ENCODE measurements around the gene PRSS1. TPM values are rescaled to one million over a fixed set of nuclear protein-coding genes. Genes with fewer than 3 reads are reported as not detected.

PRSS1 gene
- total and polyA plus RNA-seq, 2 donors = 3.0 TPM; not detected in 1

GRCh38 chr7:142787034-142787768 lies 37.9 kb downstream of the PRSS1 start:
- no peak for DNase-seq (ENCODE audit: extremely low spot score)
- H3K27ac ChIP-seq (ENCODE audit: low read depth) = no peak overlapping the region
- 73% methylated on average over 11 of the region's 11 CpGs for WGBS
- no peak overlapping the region for H3K4me3 ChIP-seq (ENCODE audit: low read depth, low read length)
- no peaks in the 10 kb centered on the region for H3K36me3 ChIP-seq (ENCODE audit: insufficient read depth)
- H3K4me1 ChIP-seq (ENCODE audit: insufficient read depth) = no peaks in the 10 kb centered on the region

DNA sequence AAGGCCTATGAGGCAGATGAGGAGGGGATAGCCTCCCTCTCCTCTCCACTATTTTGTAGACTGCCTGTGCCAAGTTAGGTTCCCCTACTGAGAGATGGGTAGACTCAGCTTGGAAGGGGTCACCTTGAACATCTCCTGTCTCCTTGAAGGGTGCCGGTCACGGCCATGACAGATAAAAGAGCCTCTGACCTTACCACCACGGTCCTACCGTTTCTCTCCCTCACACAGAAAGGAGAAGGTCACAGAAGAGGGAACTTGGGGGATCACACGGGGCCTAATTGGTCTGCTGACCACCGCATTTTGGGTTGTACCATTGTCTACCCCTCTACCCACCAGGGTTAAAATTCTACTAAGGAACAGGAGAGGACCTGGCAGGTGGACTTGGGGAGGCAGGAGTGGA lies 38.5 kb downstream of the PRSS1 start:
- H3K4me3 ChIP-seq (ENCODE audit: low read depth, low read length) = no peak overlapping the region
- 88% methylated on average over 6 of the region's 6 CpGs for WGBS

DNA sequence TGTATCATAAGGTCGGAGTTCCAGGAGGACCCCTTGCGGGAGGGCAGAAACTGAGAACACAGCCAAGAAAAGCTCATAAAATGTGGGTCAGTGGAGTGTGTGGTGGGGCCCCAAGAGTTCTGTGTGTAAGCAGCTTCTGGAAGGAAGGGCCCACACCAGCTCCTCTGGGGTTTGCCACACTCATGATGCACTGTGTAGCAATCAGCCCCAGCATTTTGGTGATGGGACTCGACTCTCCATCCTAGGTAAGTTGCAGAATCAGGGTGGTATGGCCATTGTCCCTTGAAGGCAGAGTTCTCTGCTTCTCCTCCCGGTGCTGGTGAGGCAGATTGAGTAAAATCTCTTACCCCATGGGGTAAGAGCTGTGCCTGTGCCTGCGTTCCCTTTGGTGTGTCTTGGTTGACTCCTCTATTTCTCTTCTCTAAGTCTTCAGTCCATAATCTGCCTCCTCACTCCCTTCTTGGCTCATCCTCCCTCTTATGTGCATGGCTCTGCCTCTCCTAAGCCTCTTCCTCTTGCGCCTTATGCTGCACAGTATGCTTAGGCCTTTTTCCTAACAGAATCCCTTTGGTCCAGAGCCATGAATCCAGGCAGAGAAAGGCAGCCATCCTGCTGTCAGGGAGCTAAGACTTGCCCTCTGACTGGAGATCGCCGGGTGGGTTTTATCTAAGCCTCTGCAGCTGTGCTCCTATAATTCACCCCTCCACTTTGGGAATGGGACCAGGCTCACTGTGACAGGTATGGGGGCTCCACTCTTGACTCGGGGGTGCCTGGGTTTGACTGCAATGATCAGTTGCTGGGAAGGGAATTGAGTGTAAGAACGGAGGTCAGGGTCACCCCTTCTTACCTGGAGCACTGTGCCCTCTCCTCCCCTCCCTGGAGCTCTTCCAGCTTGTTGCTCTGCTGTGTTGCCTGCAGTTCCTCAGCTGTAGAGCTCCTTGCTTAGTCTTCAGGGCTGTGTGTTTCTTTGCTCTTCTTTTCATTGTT lies 39.3 kb downstream of the PRSS1 start:
- H3K36me3 ChIP-seq (ENCODE audit: insufficient read depth) = no peaks in the 10 kb centered on the region
- H3K27ac ChIP-seq (ENCODE audit: low read depth) = no peak overlapping the region
- DNase-seq (ENCODE audit: extremely low spot score) = no peak
- H3K4me1 ChIP-seq (ENCODE audit: insufficient read depth) = no peaks in the 10 kb centered on the region
- WGBS = 70% methylated on average over 10 of the region's 10 CpGs
- no peak overlapping the region for H3K4me3 ChIP-seq (ENCODE audit: low read depth, low read length)

More for the DNA sequence above, 38.5 kb downstream of the PRSS1 start:
- no peaks in the 10 kb centered on the region for H3K36me3 ChIP-seq (ENCODE audit: insufficient read depth)
- no peak for DNase-seq (ENCODE audit: extremely low spot score)
- H3K27ac ChIP-seq (ENCODE audit: low read depth) = no peak overlapping the region
- no peaks in the 10 kb centered on the region for H3K4me1 ChIP-seq (ENCODE audit: insufficient read depth)

- 71% methylated on average over 2 of the region's 2 CpGs for WGBS
- Histone ChIP-seq H3K36me3 (ENCODE audit: insufficient read depth) (no peaks in the 10 kb centered on the region), H3K27ac (ENCODE audit: low read depth) (no peak overlapping the region)
These were observed 40.2 kb downstream of the PRSS1 start for GRCh38 chr7:142789441-142789840.

DNA sequence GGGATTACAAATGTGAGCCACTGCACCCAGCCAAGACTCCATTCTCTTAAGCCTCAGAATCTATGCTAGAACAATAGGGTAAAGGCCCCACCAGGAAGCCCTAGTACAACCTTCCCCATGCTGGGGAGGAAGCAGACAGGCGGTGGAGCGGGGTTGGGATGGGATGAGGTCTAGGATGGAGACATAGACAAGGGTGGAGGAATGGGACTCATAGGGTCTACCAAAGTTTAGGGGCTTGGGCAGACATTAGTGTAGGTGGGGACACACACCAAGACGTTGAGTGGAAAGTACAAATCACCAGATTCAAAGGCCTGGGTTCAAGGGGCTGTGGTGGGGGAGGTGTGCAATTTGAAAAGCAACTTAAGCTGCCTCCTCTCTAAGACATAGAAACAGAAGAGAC lies 40.8 kb downstream of the PRSS1 start:
- H3K4me3 ChIP-seq (ENCODE audit: low read depth, low read length) = no peak overlapping the region
- H3K36me3 ChIP-seq (ENCODE audit: insufficient read depth) = no peaks in the 10 kb centered on the region
- no peaks in the 10 kb centered on the region for H3K4me1 ChIP-seq (ENCODE audit: insufficient read depth)
- WGBS = 86% methylated on average over 3 of the region's 3 CpGs
- no peak for DNase-seq (ENCODE audit: extremely low spot score)
- H3K27ac ChIP-seq (ENCODE audit: low read depth) = no peak overlapping the region

More at GRCh38 chr7:142789441-142789840, 40.2 kb downstream of the PRSS1 start:
- Histone ChIP-seq H3K4me3 (ENCODE audit: low read depth, low read length) (no peak overlapping the region), H3K4me1 (ENCODE audit: insufficient read depth) (no peaks in the 10 kb centered on the region)
- DNase-seq (ENCODE audit: extremely low spot score) = no peak

GRCh38 chr7:142790555-142790954 lies 41.3 kb downstream of the PRSS1 start:
- Histone ChIP-seq H3K36me3 (ENCODE audit: insufficient read depth) (no peaks in the 10 kb centered on the region), H3K27ac (ENCODE audit: low read depth) (no peak overlapping the region), H3K4me1 (ENCODE audit: insufficient read depth) (no peaks in the 10 kb centered on the region), H3K4me3 (ENCODE audit: low read depth, low read length) (no peak overlapping the region)
- DNase-seq (ENCODE audit: extremely low spot score) = no peak
- WGBS = 81% methylated on average over 1 of the region's 1 CpG

DNA sequence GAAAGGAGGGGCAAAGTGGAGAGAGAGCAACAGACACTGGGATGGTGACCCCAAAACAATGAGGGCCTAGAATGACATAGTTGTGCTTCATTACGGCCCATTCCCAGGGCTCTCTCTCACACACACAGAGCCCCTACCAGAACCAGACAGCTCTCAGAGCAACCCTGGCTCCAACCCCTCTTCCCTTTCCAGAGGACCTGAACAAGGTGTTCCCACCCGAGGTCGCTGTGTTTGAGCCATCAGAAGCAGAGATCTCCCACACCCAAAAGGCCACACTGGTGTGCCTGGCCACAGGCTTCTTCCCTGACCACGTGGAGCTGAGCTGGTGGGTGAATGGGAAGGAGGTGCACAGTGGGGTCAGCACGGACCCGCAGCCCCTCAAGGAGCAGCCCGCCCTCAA lies 42.2 kb downstream of the PRSS1 start:
- WGBS = 86% methylated on average over 7 of the region's 7 CpGs
- H3K36me3 ChIP-seq (ENCODE audit: insufficient read depth) = no peaks in the 10 kb centered on the region
- no peak overlapping the region for H3K4me3 ChIP-seq (ENCODE audit: low read depth, low read length)
- no peak overlapping the region for H3K27ac ChIP-seq (ENCODE audit: low read depth)
- no peaks in the 10 kb centered on the region for H3K4me1 ChIP-seq (ENCODE audit: insufficient read depth)
- DNase-seq (ENCODE audit: extremely low spot score) = no peak

DNA sequence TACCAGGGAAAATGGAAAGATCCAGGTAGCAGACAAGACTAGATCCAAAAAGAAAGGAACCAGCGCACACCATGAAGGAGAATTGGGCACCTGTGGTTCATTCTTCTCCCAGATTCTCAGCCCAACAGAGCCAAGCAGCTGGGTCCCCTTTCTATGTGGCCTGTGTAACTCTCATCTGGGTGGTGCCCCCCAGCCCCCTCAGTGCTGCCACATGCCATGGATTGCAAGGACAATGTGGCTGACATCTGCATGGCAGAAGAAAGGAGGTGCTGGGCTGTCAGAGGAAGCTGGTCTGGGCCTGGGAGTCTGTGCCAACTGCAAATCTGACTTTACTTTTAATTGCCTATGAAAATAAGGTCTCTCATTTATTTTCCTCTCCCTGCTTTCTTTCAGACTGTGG lies 42.9 kb downstream of the PRSS1 start:
- DNase-seq (ENCODE audit: extremely low spot score) = no peak
- Histone ChIP-seq H3K4me3 (ENCODE audit: low read depth, low read length) (no peak overlapping the region), H3K4me1 (ENCODE audit: insufficient read depth) (no peaks in the 10 kb centered on the region), H3K36me3 (ENCODE audit: insufficient read depth) (no peaks in the 10 kb centered on the region), H3K27ac (ENCODE audit: low read depth) (no peak overlapping the region)
- 87% methylated on average over 1 of the region's 1 CpG for WGBS

DNA sequence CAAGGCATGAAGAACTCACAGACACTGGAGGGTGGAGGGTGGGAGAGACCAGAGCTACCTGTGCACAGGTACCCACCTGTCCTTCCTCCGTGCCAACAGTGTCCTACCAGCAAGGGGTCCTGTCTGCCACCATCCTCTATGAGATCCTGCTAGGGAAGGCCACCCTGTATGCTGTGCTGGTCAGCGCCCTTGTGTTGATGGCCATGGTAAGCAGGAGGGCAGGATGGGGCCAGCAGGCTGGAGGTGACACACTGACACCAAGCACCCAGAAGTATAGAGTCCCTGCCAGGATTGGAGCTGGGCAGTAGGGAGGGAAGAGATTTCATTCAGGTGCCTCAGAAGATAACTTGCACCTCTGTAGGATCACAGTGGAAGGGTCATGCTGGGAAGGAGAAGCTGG lies 43.3 kb downstream of the PRSS1 start:
- no peaks in the 10 kb centered on the region for H3K4me1 ChIP-seq (ENCODE audit: insufficient read depth)
- 80% methylated on average over 2 of the region's 2 CpGs for WGBS
- no peak overlapping the region for H3K27ac ChIP-seq (ENCODE audit: low read depth)
- DNase-seq (ENCODE audit: extremely low spot score) = no peak
- H3K36me3 ChIP-seq (ENCODE audit: insufficient read depth) = no peaks in the 10 kb centered on the region
- H3K4me3 ChIP-seq (ENCODE audit: low read depth, low read length) = no peak overlapping the region

DNA sequence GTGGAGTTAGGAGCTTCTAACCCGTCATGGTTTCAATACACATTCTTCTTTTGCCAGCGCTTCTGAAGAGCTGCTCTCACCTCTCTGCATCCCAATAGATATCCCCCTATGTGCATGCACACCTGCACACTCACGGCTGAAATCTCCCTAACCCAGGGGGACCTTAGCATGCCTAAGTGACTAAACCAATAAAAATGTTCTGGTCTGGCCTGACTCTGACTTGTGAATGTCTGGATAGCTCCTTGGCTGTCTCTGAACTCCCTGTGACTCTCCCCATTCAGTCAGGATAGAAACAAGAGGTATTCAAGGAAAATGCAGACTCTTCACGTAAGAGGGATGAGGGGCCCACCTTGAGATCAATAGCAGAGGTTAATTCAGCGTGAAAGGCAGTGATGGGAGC lies 43.9 kb downstream of the PRSS1 start:
- Histone ChIP-seq H3K4me3 (ENCODE audit: low read depth, low read length) (no peak overlapping the region), H3K27ac (ENCODE audit: low read depth) (no peak overlapping the region), H3K36me3 (ENCODE audit: insufficient read depth) (no peaks in the 10 kb centered on the region), H3K4me1 (ENCODE audit: insufficient read depth) (no peaks in the 10 kb centered on the region)
- DNase-seq (ENCODE audit: extremely low spot score) = no peak
- WGBS = 75% methylated on average over 5 of the region's 5 CpGs

DNA sequence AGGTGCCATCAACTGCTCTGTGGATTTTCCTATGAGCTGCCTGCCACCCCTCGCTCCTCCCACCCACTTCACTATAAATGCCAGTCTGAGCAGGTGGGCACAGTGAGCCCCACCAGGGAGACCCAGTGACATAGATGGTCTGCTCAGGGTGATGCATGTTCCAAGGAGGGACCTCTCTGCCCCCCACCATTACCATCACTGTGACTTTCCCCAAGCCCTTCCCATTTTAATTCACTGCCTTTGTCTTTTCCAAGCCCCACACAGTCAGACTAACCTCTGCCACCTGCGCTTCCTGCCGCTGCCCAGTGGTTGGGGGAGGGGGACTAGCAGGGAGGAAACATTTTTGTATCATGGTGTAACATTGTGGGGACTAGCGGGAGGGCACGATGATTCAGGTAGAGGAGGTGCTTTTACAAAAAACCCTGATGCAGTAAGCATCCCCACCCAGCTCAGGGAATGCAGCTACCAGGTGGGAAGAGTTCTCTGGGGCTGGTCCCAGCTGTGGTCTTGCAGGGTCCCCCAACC lies 46.1 kb downstream of the PRSS1 start:
- no peak overlapping the region for H3K27ac ChIP-seq (ENCODE audit: low read depth)
- H3K4me3 ChIP-seq (ENCODE audit: low read depth, low read length) = no peak overlapping the region
- no peaks in the 10 kb centered on the region for H3K36me3 ChIP-seq (ENCODE audit: insufficient read depth)
- H3K4me1 ChIP-seq (ENCODE audit: insufficient read depth) = no peaks in the 10 kb centered on the region
- DNase-seq (ENCODE audit: extremely low spot score) = no peak
- WGBS = 33% methylated on average over 5 of the region's 5 CpGs

- Histone ChIP-seq H3K36me3 (ENCODE audit: insufficient read depth) (no peaks in the 10 kb centered on the region), H3K27ac (ENCODE audit: low read depth) (no peak overlapping the region), H3K4me3 (ENCODE audit: low read depth, low read length) (peak overlapping the region; percentile 50), H3K4me1 (ENCODE audit: insufficient read depth) (no peaks in the 10 kb centered on the region)
- no peak for DNase-seq (ENCODE audit: extremely low spot score)
- WGBS = 30% methylated on average over 9 of the region's 9 CpGs
These were observed 46.8 kb downstream of the PRSS1 start for GRCh38 chr7:142796001-142796500.

GRCh38 chr7:142796501-142797390 lies 47.5 kb downstream of the PRSS1 start:
- Histone ChIP-seq H3K4me3 (ENCODE audit: low read depth, low read length) (peak overlapping the region; percentile 50), H3K4me1 (ENCODE audit: insufficient read depth) (no peaks in the 10 kb centered on the region), H3K36me3 (ENCODE audit: insufficient read depth) (no peaks in the 10 kb centered on the region), H3K27ac (ENCODE audit: low read depth) (peak overlapping the region; percentile 46)
- WGBS = 2% methylated on average over 74 of the region's 74 CpGs
- no peak for DNase-seq (ENCODE audit: extremely low spot score)

Data from urinary bladder (tissue), 4 donors.